EH (cell line): ENCODE data around the gene PAK3.
A peak's percentile ranks its signal among the peaks of the same experiment; 100 is the strongest.

Experiments
- DNase-seq: peaks from one replicate; pipeline ENCODE4 v3.0.0-alpha.2; 2015; ENCODE audit warnings: low read depth

Gene PAK3

GRCh38 chrX:111133389-111133788 is 37.4 kb downstream of the PAK3 start:
- DNase-seq: no peak

GRCh38 chrX:111145878-111146277 is 49.9 kb downstream of the PAK3 start:
- DNase-seq: no peak

DNA sequence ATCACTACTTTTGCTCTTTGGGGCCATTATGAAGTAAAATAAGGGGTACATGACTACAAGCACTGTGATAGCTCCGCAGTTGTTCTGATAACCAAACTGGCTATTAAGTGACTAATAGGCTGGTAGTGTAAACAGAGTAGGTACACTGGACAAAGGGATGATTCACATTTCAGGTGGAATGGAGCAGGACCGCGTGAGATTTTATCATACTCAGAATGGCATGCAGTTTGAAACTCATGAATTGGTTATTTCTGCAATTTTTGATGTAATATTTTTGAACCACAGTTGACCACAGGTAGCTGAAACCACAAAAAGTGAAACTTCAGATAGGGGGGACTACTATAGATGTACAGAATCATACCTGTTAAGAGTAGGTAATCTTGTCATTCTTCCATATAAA is 55.8 kb downstream of the PAK3 start:
- no peak for DNase-seq

DNA sequence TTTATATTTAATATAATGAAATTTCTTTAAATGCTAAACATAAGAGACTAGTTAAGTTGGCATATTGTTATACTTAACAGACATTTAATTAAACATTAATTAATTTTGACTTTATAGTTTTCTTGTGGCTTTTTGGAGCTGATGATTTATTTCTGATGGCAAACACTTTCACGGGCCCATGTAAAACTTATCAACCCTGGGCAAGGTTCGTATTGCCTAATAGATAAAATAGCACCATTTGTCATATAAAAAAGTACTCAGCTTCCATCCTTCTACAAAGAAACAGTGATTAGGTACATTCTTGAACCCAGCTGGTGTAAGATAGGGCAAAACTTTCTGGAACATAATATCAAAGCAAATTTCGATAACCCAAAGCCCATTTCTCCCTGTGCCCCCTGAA is 63.2 kb downstream of the PAK3 start:
- no peak for DNase-seq

- DNase-seq: no peak
Observed at GRCh38 chrX:111164728-111165127, 68.7 kb downstream of the PAK3 start.

DNA sequence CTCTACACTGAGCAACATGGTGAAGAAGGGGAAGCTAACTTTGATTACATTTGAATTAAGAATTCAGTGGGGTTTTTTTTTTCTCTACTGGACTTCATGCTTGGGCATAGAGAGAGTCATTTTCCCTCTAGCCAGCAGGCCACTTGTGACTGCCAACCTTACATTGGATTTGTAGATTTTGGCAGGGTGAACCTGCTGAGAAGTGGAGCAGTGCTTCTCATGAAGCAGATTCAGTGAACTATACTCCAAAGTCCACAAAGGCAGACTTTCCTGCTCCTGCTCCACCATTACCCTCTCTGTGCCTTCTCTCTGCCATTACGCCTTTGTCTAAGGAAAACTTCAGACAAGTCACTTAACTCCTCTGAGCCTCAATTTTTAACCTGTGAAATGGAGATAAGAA is 69.9 kb downstream of the PAK3 start:
- no peak for DNase-seq

GRCh38 chrX:111167334-111167733 is 71.3 kb downstream of the PAK3 start:
- DNase-seq: no peak

DNA sequence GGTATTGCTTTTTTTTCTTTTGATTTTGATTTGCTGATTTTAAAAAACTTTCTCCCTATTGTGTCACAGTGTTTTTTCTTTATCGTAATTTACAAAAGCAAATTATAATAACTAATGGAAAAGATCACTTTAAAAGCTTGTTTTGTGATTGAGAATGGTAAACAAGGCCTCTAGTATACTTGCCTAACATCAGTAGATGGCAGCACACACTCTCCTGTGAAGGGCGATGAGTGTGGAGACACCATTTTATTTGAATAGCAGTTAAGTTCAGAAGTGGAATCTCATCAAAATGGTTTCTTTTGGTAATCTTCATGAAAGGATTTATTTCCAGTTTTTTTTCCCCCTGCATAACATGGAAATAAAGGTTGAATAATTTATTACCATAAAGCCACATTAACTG is 72.3 kb downstream of the PAK3 start:
- DNase-seq: peak; percentile 0

- DNase-seq: no peak
Observed at GRCh38 chrX:111169141-111169540, 73.2 kb downstream of the PAK3 start.

DNA sequence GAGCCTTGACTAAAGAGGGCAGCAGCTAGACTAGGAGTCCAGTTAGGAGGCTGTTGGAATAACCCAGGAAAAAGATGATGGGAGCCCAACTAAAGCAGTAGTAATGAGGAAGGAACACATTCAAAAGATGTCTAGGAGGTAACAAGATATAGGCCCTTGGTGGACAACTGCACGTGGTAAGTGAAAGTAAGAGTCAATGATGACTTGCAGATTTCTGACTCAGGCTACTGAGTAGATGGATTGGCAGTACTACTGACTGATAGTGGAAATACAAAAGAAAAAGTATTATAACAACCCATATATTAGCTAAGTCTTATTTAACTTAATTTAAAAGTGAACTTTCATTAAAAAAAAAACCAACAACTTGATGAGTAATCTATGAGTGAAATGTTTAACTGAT is 74.0 kb downstream of the PAK3 start:
- no peak for DNase-seq

GRCh38 chrX:111180750-111181240 is 84.8 kb downstream of the PAK3 start:
- DNase-seq: no peak

- DNase-seq: no peak
Observed at GRCh38 chrX:111181951-111182350, 86.0 kb downstream of the PAK3 start.

DNA sequence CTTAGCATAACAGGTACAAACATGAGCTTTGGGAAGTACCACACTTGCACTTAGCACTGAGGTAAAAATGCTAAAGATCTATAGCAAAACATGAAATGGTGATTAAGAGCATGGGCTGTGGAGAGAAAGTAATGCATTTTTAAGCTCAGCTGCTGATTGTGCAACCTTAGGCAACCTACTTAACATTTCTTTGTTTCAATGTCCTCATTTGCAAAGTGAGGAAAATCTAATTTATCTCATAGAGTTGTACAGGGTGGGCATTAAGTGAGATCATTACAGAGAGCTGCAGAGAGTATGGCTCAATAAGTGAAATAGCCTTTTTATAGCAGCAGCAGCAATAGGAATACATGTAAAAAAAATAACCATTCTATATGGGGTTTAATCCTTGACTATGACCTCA is 87.0 kb downstream of the PAK3 start:
- DNase-seq: no peak

GRCh38 chrX:111191598-111191997 is 95.6 kb downstream of the PAK3 start:
- DNase-seq: no peak

GRCh38 chrX:111199505-111199904 is 103.5 kb downstream of the PAK3 start:
- no peak for DNase-seq

- DNase-seq: no peak
Observed at GRCh38 chrX:111200327-111200726, 104.3 kb downstream of the PAK3 start.

GRCh38 chrX:111207851-111208250 is 111.9 kb downstream of the PAK3 start:
- DNase-seq: no peak

DNA sequence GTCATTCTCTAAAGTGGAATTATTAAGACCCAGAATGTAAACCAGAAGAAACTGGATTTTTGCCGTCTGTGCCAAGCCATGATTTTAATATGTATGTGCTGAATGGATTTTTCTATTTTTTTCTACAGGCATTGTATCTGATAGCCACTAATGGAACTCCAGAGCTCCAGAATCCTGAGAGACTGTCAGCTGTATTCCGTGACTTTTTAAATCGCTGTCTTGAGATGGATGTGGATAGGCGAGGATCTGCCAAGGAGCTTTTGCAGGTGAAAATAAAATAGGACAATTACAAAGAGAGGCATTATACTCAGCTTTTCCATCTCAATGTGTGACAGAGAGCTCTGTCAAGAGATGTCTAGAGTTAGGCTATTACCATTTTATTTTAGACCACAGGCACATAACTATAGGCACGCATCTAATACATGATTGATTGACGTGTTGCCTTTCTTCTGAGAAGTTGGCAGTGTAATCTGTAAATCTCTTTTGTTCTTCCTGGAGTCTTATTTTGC is 120.4 kb downstream of the PAK3 start:
- no peak for DNase-seq

DNA sequence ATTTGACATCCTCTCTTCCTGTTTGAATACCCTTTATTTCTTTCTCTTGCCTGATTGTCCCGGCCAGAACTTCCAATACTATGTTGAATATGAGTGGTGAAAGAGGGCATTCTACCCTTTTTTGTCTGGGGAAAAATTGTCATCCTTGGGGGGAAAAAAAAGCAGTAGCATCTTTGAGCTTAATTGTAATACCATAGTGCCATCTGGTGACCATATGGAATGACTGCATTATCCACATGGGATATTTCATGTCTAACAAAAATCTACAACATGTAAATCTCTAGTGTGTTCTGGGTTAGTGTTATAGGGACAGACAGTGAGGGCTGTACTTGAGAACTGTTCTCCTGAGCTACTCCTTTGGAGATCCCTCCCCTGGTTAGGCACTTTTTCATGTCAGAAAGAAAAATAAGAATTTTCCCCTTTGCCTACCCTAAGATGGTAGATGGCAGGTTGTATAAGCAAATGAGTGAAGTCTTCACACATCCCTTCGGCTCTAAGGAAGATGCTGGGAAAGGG is 148.3 kb downstream of the PAK3 start:
- peak; percentile 3 for DNase-seq

- no peak for DNase-seq
Observed at GRCh38 chrX:111254896-111255693, 159.1 kb downstream of the PAK3 start.

- DNase-seq: no peak
Observed at GRCh38 chrX:111257733-111258132, 161.7 kb downstream of the PAK3 start.

- DNase-seq: no peak
Observed at GRCh38 chrX:111259559-111259958, 163.6 kb downstream of the PAK3 start.

DNA sequence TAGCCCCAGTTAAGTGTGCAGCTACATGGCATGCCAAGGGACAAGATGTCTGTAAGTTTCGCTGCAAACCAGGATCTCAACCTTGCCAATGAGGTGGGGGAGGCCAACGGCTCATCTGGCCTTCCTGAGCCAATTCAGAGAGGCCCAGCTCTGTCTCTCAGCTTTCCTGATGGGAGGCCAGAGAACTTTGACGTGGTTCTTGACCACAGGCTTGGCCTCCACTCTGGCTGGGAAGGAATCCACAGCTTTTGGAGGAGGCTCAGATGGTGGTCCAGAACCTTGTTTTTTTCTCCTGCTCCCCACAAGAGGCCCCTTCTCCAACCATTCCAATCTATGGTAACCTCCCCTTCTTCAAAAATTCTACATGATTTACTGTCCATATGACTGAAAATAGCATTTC is 164.5 kb downstream of the PAK3 start:
- no peak for DNase-seq

- peak; percentile 0 for DNase-seq
Observed at GRCh38 chrX:111262086-111262485, 166.1 kb downstream of the PAK3 start.
